ENCODE data around the gene MT1M. TPM values are rescaled to one million over a fixed set of nuclear protein-coding genes. Genes with fewer than 3 reads are reported as not detected.
"Not testable (repeated sequence)": the region's sequence is repeated elsewhere in the genome, so short reads cannot be mapped to it uniquely, and the experiment has no call there.

MT1M gene
- total and polyA plus RNA-seq, 2 of the 4 experiments (the other 2 are of a cell fraction), result 0.10 TPM; not detected in 1

- H4K5ac ChIP-seq (ENCODE audit: low read depth, low read length); H3K4ac ChIP-seq (ENCODE audit: low read depth, low read length); H4K20me1 ChIP-seq (ENCODE audit: insufficient read depth, low read length); CTCF ChIA-PET; H3K79me1 ChIP-seq (ENCODE audit: low read depth in 1 of 2, low read length in 2 of 2); H2BK120ac ChIP-seq (ENCODE audit: low read depth, low read length); BruUV-seq (replicated peaks); H3K56ac ChIP-seq (ENCODE audit: extremely low read depth, insufficient read depth, low read length); H3K4me3 ChIP-seq (ENCODE audit: insufficient read depth, low read depth, low read length); H2BK20ac ChIP-seq (ENCODE audit: low read depth, low read length); ATAC-seq (ENCODE audit: low read depth); H4K91ac ChIP-seq (ENCODE audit: insufficient read depth, low read depth, low read length); H3K23ac ChIP-seq (ENCODE audit: low read depth, low read length); dilution Hi-C loops (cut with HindIII; ENCODE audit: low sequenced_read_pairs, unreplicated experiment); intact Hi-C loops (cut with micrococcal nuclease); H3K14ac ChIP-seq (replicated peaks; ENCODE audit: low read depth, low read length); H3K27ac ChIP-seq (ENCODE audit: insufficient read depth, low read length); H3K4me1 ChIP-seq (ENCODE audit: control insufficient read depth, insufficient read depth, low read length); H3K36me3 ChIP-seq (ENCODE audit: control insufficient read depth, insufficient read depth, low read length); H3K9me3 ChIP-seq (ENCODE audit: control insufficient read depth, insufficient read depth, low read length); H3K4me2 ChIP-seq (ENCODE audit: low read depth, low read length); POLR2A ChIA-PET (ENCODE audit: unreplicated experiment); H2BK15ac ChIP-seq (ENCODE audit: low read depth, low read length); H3K9me1 ChIP-seq (ENCODE audit: insufficient read depth, low read length); H2AFZ ChIP-seq (replicated peaks; ENCODE audit: low read length, poor library complexity); H4K8ac ChIP-seq (ENCODE audit: low read depth in 2 of 2, low read length in 2 of 2); H3K9ac ChIP-seq (ENCODE audit: low read depth, low read length); H2BK5ac ChIP-seq (ENCODE audit: low read depth, low read length, poor library complexity, severe bottlenecking); H2AK9ac ChIP-seq (replicated peaks; ENCODE audit: low read depth, low read length, poor library complexity); H2AK5ac ChIP-seq (ENCODE audit: low read depth, low read length); in situ Hi-C loops (cut with MboI; ENCODE audit: low sequenced_read_pairs); DNase-seq; H3K18ac ChIP-seq (ENCODE audit: low read depth, low read length): not testable (repeated sequence)
- peaks cover 93% of the 10 kb centered on the region for H3K27me3 ChIP-seq (ENCODE audit: control insufficient read depth, insufficient read depth, low read length)
- no CpG with 5 or more reads among the region's 8 CpGs for WGBS, 2 experiments (ENCODE audit: extremely low coverage in 2 of 2, insufficient read length in 1 of 2)
Observed at GRCh38 chr16:56665286-56666261, 33.1 kb downstream of the MT1M start.
